ENCODE data around the gene OLIG1. TPM values are rescaled to one million over a fixed set of nuclear protein-coding genes. Genes with fewer than 3 reads are reported as not detected.
A peak's percentile ranks its signal among the peaks of the same experiment; 100 is the strongest.

The OLIG1 gene
- total RNA-seq, 1 experiment from 2014 or later: not detected

GRCh38 chr21:33021667-33022066 is 48.3 kb upstream of the OLIG1 start:
- Histone ChIP-seq H3K9me3 (ENCODE audit: insufficient read depth, low read depth) (no peaks in the 10 kb centered on the region), H4K20me1 (ENCODE audit: insufficient read depth) (no peaks in the 10 kb centered on the region), H3K36me3 (ENCODE audit: low read depth) (no peaks in the 10 kb centered on the region), H3F3A (ENCODE audit: insufficient read depth, low read depth) (no peaks in the 10 kb centered on the region), H3K27ac (no peak overlapping the region), H3K27me3 (ENCODE audit: insufficient read depth, low read depth) (peaks cover 39% of the 10 kb centered on the region), H3K4me1 (replicated peaks; ENCODE audit: insufficient read depth) (no peaks in the 10 kb centered on the region), H2AFZ (no peak overlapping the region), H3K79me2 (ENCODE audit: low read depth) (no peaks in the 10 kb centered on the region), H3K4me3 (no peak overlapping the region), H3K4me2 (no peak overlapping the region), H3K9me2 (ENCODE audit: insufficient read depth) (no peaks in the 10 kb centered on the region)
- intact Hi-C loops (cut with micrococcal nuclease; ENCODE audit: unreplicated experiment): no loop called here
- TF ChIP-seq EZH2 (IDR thresholded peaks at IDR 0.05; ENCODE audit: low read depth): no peak
- no peak for TF ChIP-seq CTCF (conservative IDR thresholded peaks at IDR 0.05)
- POLR2A ChIA-PET (ENCODE audit: unreplicated experiment): no interaction called here
- CTCF ChIA-PET: no interaction called here
- no peak for DNase-seq
- no TSS peak for BruUV-seq (replicated peaks)

GRCh38 chr21:33022489-33022827 is 47.5 kb upstream of the OLIG1 start:
- no peak for DNase-seq
- no peaks in the 10 kb centered on the region for H3K79me2 ChIP-seq (ENCODE audit: low read depth)
- no peak for TF ChIP-seq CTCF (conservative IDR thresholded peaks at IDR 0.05)
- 0 out of 2 replicates have a peak, but pooled peaks have one; percentile 42 for TF ChIP-seq EZH2 (IDR thresholded peaks at IDR 0.05; ENCODE audit: low read depth)
- BruUV-seq (replicated peaks): no TSS peak
- no peak overlapping the region for H3K27ac ChIP-seq
- no peaks in the 10 kb centered on the region for H3K9me2 ChIP-seq (ENCODE audit: insufficient read depth)
- H3K27me3 ChIP-seq (ENCODE audit: insufficient read depth, low read depth): peaks cover 39% of the 10 kb centered on the region
- no peak overlapping the region for H3K4me2 ChIP-seq
- no peak overlapping the region for H2AFZ ChIP-seq
- intact Hi-C loops (cut with micrococcal nuclease; ENCODE audit: unreplicated experiment): no loop called here
- no peaks in the 10 kb centered on the region for H3K36me3 ChIP-seq (ENCODE audit: low read depth)
- CTCF ChIA-PET: no interaction called here
- H3K4me1 ChIP-seq (replicated peaks; ENCODE audit: insufficient read depth): no peaks in the 10 kb centered on the region
- H3K9me3 ChIP-seq (ENCODE audit: insufficient read depth, low read depth): no peaks in the 10 kb centered on the region
- POLR2A ChIA-PET (ENCODE audit: unreplicated experiment): no interaction called here
- no peaks in the 10 kb centered on the region for H4K20me1 ChIP-seq (ENCODE audit: insufficient read depth)
- H3K4me3 ChIP-seq: no peak overlapping the region
- H3F3A ChIP-seq (ENCODE audit: insufficient read depth, low read depth): no peaks in the 10 kb centered on the region

GRCh38 chr21:33022828-33023573 is 46.9 kb upstream of the OLIG1 start:
- intact Hi-C loops (cut with micrococcal nuclease; ENCODE audit: unreplicated experiment): no loop called here
- Histone ChIP-seq H3K4me1 (replicated peaks; ENCODE audit: insufficient read depth) (no peaks in the 10 kb centered on the region), H3K79me2 (ENCODE audit: low read depth) (no peaks in the 10 kb centered on the region), H2AFZ (no peak overlapping the region), H3K9me2 (ENCODE audit: insufficient read depth) (no peaks in the 10 kb centered on the region), H3K27ac (no peak overlapping the region), H4K20me1 (ENCODE audit: insufficient read depth) (no peaks in the 10 kb centered on the region), H3F3A (ENCODE audit: insufficient read depth, low read depth) (no peaks in the 10 kb centered on the region), H3K36me3 (ENCODE audit: low read depth) (no peaks in the 10 kb centered on the region), H3K4me2 (no peak overlapping the region), H3K27me3 (ENCODE audit: insufficient read depth, low read depth) (peaks cover 39% of the 10 kb centered on the region), H3K9me3 (ENCODE audit: insufficient read depth, low read depth) (no peaks in the 10 kb centered on the region), H3K4me3 (no peak overlapping the region)
- ChIA-PET POLR2A (ENCODE audit: unreplicated experiment) (no interaction called here), CTCF (no interaction called here)
- TF ChIP-seq EZH2 (IDR thresholded peaks at IDR 0.05; ENCODE audit: low read depth) (no peak), CTCF (conservative IDR thresholded peaks at IDR 0.05) (no peak)
- no TSS peak for BruUV-seq (replicated peaks)
- DNase-seq: no peak

All from PC-9 (cell line).